GOT3 (cell line): Measurements from ENCODE around the gene TXNL4A.
"Not testable (repeated sequence)": the region's sequence is repeated elsewhere in the genome, so short reads cannot be mapped to it uniquely, and the experiment has no call there.

Experiments used
- DNase-seq: peaks from one replicate; lab custom pipeline; 2025; ENCODE audit warnings: mixed read lengths; lab: John Stamatoyannopoulos, UW

TXNL4A gene, protein sequence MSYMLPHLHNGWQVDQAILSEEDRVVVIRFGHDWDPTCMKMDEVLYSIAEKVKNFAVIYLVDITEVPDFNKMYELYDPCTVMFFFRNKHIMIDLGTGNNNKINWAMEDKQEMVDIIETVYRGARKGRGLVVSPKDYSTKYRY

DNA sequence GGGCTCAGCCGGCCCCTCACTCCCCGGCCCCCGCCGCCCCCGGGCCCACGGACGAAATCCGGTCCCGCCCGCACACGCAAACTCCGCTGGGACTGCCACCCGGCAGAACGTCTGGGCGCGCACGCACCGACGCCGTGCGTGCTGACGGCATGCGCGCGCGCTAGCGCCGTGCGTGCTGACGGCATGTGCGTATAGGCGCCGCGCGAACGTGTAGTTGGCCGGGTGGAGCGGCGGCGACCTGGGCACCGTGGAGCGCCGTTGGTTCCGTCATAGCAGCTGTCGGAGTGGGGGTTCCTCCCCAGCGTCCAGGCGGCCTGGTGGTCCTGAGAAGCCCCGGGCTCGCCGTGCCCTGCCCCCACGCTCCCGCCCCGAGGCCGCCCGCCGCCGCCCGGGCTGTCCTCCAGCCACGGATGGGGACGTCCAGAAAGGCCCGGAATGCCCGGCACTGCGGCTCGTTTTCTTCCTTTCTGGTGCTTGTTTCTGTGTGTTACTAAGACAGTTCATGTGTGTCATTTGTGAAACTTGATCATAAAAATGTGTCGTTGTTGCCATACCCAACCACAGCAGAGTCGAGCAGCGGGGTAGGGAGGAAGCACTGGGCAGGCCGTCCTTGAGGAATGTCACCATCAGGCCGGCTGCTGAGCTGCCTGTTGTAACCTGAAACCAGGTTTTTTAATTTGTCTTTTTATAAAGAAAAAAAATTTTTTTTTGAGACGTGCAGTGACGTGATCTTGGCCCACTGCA is at the start of gene TXNL4A:
Gene TXNL4A (minus strand): TSS at position 113 of the 744 bp plus-strand sequence. CDS start 171 bp downstream, outside the sequence.
- peak; percentile 11 for DNase-seq

DNA sequence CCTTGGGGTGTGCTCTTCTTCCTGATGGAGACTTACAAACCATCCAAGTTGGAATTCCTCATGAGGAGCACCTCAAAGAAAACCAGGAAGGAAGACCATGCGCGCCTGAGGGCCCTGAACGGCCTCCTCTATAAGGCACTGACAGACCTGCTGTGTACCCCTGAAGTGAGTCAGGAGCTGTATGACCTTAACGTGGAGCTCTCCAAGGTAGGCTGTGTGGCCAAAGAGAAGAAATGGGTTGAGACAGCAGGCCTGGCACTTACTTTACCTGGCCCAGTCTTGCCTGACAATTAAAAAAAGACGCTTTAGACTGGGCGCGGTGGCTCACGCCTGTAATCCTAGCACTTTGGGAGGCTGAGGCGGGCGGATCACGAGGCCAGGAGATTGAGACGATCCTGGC is 48.9 kb upstream of the TXNL4A start:
- DNase-seq: no peak

DNA sequence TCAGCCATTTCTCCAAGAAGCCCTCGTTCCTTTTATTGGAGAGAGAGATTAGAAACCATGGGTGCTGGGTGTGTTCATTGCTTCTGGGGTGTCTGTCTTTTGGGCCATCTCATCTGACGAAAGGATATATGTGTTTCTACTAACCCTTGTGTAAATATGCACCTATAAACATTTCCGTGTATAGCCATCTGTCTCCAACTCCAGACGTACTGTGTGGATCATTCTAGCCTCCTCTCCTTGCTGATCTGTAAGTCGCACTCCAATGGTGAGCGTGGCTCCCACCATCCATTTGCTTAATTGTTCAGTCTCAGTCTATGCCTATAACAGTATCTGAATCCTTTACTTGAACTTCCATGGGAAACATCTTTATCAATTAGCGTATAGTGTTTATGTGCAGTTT is 47.6 kb upstream of the TXNL4A start:
- DNase-seq: no peak

DNA sequence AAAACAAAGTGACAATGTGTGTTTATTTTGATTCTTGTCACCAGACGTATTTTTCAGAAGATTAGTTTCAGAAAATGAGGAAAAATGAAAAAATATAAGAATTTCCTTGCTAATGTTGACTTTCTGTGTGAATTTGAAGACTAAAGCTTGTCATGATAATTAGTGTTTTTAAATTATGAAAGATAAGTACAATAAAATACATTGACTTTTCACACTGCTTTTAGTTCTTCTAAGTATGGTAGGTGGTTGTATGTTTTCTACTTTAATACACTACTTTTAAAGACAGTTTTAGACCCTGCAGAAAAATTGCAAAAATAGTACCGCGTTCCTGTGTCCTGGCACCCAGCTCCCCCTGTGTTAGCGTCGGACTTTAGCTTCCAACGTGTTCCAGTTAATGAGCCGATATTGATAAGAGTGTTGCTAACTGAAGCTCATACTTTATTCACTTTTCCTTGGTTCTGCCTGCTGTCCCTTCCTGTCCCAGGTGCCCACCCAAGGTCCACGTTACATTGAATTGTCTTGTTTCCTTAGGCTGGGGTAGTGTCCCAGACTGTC is 46.6 kb upstream of the TXNL4A start:
- no peak for DNase-seq

DNA sequence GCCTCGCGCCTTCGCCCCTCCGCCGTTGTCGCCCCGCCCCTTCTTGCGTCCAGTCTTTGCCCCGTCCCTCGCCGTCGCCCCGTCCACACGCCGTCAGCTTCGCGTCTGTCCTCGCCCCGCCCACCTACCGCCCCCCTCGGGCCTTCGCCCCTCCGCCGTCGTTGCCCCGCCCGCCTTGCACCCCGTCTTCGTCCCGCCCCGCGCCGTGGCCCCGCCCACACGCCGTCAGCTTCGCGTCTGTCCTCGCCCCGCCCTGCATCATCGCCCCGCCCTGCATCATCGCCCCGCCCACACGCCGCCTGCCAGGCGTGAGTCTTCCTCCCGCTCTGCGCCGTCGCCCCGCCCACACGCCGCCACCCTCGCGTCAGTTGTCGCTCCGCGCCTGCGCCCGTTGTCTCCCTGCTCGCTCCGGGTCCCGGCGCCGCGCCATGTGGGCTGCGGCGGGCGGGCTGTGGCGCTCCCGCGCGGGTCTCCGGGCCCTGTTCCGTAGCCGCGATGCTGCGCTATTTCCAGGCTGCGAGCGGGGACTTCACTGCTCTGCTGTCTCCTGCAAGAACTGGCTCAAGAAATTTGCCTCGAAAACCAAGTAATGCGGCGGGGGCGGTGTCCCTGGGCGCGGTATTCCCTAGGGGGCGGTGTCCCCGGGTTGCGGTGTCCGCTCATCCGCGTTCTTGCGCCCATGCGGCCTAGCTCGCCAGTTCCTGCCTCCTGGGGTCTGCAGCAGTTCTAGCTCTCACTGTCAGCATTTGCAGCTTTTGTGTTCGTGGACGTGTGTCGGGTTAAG is 45.9 kb upstream of the TXNL4A start, which contains the start of gene RBFA:
Gene RBFA (plus strand): TSS at position 367 of the 784 bp plus-strand sequence. CDS start 62 bp downstream, at position 429.
- peak; percentile 96 for DNase-seq

DNA sequence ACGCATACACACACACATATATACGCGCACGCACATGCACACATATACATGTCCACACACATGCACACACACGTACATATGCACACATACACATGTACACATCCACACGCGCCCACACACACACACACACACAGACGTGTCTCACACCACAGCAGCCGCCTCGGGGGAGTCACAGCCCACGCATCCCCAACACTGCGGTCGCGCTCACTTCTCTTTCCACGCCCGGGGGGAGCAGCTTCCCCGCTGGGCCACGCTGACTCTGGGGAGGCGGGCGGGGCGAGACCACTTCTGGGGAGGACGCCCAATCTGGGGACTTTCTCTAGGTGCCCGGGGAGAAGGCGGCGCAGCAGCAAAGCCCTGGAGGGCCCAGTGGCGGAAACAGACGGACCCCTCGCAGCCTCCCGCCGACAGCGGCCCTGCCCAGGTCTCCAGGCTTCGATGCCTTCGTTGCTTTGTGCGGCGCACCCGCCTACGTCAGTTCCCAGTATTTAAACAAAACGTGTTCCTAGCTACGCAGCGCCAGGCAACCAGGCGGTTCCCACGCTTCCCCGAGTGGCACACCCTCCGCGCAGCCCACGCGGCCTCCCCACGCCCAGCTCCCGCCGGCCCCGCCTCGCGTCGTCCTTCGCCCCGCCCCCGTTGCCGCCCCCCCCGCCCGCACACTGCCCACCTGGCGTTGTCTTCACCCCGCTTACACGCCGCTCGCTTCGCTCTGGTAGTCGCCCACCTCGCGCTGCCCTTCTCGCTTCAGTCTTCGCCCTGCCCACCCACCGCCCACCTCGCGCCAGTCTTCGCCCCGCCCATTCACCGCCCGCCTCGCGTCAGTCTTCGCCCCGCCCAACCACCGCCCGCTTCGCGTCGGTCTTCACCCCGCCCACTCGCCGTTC is 45.1 kb upstream of the TXNL4A start:
- DNase-seq: peak; percentile 72

DNA sequence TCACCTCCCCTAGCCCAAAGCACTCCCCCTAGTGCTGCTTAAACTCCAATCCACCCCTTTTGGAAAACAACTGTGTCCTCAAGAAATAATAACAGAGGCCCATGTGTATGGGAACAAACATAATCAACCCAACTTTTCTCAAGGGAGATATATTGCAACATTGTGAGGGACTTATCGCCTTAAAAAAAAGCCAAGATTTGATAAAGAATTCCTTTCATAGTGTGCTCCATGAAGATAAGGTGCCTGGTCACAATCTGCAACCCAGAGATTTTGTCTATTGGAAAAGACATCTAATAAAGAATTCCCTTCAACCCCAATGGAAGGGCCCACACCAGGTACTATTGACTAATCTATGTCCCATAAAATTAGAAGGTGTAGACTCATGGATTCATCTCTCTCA is 41.3 kb upstream of the TXNL4A start:
- DNase-seq: no peak

DNA sequence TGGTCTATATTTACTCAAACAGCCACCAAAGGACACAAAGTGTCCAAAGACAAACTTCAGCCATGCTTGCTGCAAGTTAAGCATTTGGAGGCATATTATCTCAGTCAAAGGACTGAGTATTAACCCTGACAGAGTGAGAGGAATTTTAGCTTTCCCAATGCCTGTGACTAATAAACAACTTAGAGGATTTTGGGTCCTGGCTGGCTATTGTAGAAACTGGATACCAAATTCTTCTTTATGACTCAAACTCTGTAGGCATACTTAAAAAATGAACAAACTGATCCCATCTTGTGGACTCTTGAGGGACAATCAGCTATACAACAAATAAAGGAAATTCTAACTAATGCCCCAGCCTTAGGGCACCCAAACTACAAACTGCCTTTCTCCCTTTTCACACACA is 39.4 kb upstream of the TXNL4A start:
- DNase-seq: not testable (repeated sequence)

DNA sequence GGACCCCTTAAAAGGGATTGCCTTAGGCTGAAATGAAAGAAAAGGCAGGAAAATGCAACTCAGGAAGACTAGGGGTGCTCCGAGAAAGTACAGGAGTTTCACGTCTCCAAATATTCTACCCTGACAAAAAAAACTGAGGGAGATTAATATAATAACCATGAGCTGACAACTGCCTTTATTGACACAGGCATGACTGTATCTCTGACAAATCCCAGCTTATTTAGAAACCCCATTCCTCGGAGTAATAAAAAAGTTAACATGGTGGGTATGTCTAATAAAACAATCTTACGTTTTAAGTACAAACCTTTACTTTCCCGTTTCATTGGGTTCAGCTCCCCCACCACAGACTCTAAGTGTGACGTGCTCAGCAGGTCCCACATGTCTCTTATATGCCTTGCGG is 38.0 kb upstream of the TXNL4A start:
- no peak for DNase-seq

DNA sequence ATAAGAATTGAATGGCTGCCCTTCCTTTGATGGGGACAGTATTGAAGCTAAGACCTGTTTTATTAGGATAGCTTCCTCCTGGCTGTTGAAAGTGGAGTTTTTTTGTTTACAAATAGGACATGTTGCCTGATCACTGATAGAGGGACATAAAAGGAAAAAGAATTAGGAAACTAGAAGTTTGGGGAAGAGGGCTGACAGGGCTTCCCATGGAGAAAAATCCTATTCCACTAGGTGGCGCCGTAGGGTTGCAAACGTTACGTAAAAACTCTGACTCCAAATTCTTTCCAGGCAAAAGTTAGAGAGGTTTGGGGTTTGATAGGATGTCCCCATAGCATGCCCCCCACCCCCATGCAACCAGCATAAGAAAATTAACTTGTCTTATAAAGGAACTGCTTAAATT is 34.8 kb upstream of the TXNL4A start:
- DNase-seq: no peak

DNA sequence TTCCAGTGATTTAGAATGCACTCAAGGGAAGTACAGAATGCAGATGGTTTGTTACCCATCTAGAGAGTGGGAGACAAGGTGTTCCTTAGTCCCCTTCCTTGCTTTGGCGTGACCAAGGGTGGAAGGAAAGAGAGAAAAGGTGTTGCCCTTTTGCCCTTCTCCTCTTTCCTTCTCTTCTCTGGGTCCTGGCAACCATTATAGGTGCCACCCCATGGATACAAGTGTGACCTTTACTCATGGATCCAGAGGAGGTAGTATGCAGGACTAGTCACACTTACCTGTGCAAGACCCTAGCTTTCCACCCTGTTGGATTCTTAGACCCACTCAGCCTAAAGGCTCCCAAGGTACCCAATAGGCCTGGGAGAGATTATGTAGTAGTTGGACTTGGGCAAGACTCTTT is 34.2 kb upstream of the TXNL4A start:
- DNase-seq: no peak

DNA sequence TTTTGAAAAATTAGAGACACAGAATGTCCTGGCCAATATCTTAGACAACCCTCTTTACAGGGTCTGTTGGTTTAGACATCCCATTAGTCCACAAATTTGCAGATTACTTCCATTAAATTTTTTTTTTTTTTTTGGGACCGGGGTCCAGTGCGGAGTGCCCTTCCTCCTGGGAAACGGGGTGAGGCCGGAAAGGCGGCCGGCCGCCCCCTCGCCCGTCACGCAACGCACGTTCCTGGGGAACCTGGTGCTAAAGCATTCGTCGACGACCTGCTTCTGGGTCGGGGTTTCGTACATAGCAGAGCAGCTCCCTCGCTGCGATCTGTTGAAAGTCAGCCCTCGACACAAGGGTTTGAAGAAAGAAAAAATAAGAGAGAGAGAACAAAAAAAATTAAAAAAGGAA is 24.4 kb upstream of the TXNL4A start:
- DNase-seq: no peak

DNA sequence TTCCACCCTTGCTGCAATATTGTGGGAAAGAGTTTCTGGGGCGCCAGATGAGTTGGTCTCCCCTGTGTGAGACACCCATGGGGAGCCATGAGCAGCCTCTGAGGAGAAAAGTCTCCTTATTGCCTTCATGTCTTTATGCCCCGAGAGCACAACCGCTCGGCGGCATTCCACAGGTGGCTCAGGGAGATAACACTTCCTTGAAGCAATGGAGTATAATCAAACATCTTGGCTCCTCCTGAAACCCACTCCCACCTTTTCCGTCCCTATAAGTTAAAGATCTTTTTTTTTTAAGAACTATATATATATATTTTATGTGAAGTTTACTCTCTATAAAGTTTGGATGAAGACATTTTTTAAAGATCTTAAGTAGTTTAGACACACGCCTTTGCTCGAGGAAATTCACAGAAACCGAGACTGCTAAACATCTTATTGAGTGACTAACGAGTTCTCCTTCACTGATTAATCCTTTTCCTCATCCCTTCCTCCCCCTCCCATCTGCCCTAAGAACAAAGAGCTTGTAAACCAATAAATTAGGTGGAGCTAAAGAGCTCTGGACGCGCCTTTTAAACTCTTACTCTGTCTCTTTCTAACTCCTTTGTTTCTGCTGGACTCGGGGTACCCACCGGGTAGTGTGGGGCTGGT is 23.3 kb upstream of the TXNL4A start:
- DNase-seq: not testable (repeated sequence)

DNA sequence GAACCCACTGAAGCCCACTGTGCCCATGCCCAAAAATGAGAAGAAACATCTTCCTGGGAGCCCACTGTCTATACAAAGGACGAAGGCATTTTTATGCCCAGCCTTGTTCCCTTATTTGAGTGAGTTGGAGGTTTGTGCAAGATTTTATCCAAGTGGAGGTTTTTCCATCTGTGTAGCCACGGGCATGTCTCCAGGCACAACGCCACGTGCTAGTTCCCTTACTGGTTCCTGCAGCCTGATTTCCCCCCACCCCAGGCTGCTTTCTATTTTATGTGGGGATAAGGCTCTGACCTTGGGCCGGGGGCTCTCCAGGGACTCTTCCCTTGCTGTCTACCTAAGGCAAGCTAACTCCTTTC is 22.2 kb upstream of the TXNL4A start:
- DNase-seq: no peak

DNA sequence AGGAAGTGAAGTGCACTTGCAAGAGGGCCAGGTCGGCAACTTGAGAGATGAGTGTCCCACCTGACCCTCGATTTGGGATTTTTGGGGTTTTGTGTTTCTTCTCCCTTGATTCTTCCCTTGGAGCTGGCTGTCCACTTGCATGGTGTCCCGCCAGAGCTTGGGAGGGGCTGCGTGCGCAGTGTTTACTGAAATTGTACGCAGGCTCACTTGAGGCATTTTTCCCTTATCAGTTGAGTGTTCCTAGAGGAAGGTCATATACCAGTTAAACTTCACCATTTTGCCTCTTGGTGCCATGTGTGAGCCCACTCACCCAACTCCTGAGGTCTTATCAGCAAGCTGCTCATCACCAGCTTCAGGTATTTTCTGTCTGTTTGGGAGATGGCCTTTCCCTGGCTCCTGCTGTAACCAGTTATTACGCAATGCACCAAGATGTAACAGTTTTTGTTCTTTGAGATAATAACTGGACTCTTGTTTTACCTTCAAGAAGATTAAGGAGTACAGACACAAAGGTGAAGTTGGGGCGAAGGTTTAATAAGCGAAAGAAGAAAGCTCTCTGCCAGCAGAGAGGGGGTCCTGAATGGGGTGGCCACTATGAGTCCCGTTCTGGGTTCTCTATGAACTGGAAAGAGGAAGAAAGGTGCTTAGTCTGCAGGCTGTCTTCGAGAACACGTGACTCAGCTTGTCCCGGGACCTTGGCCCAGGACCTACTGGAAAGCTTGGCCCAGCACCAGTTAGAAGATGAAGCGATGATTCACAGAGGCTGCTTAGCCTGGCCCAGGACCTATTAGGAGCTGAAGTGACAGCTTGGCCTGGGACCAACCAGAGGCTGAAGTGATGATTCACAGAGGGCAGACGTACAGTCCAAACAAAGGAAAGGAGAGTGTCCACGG is 21.5 kb upstream of the TXNL4A start:
- DNase-seq: peak; percentile 51

DNA sequence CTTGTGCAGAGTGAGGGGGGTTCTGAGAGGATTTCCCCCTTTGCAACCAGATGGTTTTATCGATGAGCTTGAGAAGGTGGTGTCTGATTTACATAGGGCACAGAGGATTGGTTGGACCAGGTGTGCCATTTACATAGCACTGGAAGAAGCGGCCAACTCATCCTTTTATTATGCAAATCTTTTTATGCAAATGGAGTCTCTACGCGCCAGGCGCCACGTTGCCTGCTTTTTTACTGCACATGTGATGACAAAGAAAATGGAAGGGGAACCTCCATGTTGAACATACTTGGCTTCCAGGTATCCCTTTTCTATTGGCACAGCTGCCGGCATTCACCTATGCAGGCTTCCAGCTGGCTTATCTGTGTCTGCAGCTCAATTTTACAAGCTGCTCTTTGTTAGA is 18.4 kb upstream of the TXNL4A start:
- no peak for DNase-seq

DNA sequence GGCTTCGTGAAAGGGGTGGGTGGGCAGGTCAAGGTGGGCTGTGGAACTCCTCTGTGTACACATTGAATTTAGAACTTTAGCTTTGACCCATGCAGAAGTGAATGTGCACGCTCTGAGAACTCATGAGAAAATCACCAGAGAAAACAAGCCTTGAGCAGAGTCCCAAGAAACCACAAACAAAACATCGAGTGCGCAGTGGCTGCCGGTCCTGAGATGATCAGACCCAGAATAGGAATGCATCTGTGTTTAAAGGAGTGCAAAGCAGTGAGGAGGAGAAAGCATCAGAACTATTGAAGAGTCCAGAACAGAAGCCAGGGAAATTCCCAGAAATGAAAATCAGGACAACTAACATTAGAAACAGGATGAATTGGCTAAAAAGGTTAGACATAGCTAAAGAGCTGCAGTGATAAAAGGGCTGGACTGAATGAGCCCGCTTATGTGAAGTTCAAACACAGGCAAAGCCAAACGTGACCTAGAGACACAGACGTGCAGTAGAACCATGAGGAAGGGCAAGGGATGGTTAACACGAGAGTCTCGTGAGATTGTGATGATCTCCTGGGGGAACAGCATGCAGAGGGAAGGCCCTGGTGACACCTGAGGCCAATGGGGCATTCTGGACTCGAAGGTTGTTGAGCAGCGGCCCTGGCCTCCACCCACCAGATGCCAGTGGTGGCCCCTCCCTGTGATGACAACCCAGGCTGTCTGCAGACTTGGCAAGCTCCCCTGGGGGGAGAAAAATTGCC is 16.4 kb upstream of the TXNL4A start:
- no peak for DNase-seq

DNA sequence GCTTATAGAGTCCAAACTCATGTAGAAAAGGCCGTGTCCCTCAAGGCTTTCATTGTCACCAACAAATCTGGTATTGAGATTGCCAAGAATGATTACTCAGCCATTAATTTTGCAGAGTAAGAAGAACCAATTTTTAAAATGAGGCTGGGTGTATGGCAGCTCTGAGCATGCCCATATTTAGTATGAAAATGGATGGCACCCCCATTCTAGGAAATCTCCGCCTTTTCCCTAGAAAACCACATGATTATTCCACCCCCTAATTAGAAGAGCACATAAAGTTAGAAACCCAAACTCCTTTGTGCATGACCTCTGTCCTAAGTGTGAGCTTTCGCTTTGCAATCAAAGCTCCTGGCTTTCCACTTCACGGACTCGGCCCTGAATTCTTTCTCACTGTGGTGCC is 14.1 kb upstream of the TXNL4A start:
- no peak for DNase-seq

DNA sequence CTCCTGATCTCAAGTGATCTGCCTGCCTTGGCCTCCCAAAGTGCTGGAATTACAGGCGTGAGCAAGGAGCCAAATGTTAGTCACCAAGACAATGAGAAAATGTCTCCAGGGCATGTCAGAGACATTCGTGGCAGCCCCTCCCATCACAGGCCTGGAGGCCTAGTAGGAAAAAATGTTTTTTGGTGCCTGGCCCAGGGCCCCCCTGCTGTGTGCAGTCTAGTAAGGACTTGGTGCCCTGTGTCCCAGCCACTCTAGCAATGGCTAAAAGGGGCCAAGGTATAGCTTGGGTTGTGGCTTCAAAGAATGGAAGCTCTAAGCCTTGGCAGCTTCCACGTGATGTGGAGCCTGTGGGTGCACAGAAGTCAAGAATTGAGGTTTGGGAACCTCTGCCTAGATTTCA is 12.5 kb upstream of the TXNL4A start:
- DNase-seq: no peak
